ENCODE measurements around the gene ART4.

The ART4 gene, protein sequence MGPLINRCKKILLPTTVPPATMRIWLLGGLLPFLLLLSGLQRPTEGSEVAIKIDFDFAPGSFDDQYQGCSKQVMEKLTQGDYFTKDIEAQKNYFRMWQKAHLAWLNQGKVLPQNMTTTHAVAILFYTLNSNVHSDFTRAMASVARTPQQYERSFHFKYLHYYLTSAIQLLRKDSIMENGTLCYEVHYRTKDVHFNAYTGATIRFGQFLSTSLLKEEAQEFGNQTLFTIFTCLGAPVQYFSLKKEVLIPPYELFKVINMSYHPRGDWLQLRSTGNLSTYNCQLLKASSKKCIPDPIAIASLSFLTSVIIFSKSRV

DNA sequence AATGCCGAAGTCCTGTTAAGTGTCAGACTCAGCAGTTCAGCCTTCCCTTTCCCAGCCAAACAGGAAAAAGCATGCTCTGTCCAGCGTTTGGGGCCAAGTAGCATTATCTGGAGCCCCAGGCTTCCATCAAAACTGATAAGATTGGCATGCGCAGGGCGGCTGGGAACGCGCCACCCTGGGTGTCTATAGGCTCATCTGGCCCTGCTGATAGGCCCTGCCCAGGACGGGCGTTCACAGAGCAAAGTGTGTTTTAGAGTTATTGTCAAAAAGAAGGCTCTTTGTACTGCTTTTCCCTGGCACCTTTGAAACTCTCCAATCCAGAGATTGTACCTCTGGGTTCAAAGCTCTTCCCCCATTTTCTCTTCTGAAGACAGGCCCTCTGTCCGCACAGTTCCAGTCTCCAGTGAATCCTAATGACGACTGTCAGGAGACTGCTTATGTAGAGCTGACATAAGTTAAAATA, at the start of gene ART4:
Gene ART4 (minus strand): TSS at position 102 of the 463 bp plus-strand sequence. CDS start 413 bp downstream, outside the sequence.
- no peak for DNase-seq

DNA sequence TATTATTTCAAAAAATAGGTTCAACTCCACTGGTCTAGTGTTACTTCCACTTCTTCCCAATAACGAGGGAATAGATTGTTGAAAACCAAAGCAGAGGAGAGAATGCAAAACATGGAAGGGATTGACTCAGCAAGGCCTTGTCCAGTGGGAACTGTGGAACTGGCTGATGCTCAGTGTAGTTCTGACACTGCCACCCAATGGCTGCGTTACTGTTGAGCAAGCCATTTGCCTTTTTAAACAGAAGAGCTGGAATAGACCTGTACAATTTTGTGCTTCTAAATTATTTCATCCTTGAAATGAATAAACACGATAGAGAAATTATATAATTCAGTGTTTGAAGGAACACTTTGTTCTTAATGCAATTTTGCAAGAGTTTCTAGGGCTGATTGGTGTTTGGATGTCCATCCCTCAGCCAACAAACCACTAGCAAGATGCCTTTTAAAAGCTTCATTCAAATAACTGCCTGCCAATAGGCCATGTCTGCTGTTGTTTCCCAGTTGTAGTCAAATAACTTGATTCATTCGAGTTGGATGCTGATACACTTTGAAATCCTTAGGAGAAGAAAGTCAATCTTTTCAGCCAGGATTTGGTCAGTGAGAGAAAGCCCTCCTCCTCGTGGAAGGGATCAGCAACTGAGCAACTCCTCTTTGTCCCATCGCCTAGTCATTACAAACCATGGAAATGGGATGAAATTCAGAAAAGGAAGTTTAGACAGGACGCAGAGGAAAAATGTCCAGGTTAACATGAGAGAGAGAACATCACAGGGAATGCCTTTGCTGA, 49.6 kb upstream of the ART4 start:
- no peak for DNase-seq

DNA sequence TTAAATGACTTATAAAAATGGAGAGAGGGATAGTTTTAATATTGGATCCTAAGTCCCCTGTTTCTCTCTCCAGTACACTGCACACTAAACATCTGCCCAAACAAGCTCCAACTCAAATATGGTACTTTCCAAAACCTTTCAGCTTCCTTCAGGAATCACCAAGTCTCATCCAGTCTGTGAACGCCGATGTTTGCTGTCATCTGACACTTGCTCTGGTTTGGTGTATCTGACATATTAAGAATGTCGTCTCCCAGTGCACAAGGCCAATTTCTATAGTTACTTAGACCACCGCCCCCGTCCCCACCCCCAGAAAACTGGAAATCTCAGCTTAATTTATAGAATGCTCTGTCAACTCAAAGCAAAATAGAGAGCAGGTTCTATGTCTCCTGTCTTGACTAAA, 47.4 kb upstream of the ART4 start:
- DNase-seq: no peak

DNA sequence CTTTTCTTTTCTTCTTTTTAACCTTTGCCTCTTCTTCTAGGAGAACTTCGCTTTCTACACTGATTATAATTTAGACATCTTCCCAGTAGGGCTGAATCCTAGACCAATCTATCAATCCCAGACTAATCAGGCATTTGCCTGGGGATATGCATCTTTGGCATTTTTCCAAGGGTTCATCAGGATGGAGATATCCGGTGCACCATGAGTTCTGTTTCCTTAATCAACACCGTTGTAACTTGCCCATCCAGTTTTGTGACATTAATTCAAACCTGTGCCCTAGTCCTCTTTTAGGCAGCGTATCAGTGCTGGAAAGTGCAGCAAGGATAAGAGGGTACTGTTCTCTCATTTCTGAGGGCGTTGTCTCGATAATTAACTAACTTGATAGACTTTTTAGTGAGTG, 42.9 kb upstream of the ART4 start:
- DNase-seq: no peak

DNA sequence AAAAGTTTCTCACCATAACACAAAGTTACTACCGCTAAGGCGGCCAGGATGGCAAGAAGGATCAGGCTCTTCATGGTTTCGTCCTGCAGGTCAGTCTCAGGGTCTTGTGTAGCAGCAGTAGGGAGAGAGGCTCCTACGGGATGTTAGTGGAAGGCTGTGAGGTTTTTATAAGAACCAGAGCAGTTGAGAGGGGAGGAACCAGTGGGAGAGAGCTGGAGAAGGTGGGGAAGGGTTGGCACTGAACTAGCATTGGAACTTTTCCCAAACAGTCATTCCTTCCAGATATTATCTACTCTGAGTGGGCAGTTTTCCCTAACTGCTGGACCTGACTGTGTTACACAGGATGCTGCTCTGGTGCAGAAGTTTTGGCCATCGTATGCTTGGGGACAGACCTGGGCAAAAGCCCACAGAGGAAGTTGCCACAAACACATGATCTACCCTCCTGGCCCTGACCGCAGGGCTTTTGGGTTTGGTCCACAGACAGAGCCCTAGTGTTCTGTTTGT, 42.4 kb upstream of the ART4 start, which contains the start of gene MGP:
Gene MGP (minus strand): TSS at position 137 of the 504 bp plus-strand sequence. CDS start 63 bp downstream, at position 74.
- DNase-seq: no peak

DNA sequence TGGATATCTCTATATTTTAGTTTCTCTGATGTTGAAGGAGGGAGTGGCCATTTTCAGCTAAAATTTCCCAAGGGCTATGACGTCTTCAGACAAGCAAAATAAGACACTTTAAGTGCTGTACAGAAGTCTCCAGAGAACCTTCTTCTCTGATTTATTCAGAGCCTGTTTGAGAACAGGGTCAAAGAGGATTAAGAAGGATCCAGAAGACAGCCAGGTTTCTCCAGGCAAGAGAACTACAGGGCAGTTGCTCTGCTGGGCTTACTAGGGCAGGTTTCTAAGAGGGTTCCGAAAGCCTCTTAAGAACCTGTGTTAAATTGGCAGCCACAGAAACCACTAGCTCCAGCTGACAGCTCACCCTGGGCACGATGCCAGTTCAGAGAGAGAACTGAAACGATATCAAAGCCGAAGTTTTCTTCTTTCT, 41.1 kb upstream of the ART4 start:
- DNase-seq: no peak

DNA sequence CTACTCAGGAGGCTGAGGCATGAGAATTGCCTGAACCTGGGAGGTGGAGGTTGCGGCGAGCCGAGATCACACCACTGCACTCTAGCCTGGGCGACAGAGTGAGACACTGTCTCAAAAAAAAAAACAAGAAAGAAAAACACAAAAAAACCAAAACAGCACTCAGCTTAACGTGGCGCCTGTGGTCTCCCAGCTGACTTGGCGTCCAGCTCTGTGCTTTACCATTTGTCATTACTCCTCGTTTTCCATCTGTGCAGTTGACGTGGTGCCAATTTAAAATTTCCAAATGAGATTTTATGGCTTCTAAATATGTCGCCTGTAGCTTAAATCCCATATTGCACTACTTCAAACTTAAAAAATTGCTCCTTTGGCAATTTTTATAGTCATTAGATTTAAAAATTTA, 40.4 kb upstream of the ART4 start:
- no peak for DNase-seq

DNA sequence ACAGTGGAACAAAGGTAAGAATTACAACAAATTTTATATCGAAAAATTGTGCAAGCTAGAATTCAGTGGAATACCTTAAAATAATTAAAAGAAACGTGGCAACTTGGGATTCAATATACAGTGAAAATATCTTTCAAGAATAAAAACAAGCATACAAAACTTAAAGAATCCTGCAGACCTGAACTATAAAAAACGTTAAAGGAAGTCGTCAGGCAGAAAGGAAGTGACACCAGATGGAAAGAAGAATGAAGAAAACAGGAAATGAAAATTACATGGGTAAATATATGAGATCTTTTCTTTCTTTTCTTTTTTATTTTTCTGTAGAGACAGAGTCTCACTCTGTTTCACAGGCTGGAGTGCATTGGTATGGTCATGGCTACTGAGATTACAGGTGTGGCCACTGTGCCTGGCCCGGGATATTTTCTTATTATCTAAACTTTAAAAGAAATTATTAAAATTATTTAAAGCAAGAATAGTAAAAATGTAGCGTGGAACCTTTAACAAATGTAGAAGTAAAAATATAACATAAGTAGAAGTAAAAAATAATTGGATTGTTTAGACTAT, 37.6 kb upstream of the ART4 start:
- no peak for DNase-seq

DNA sequence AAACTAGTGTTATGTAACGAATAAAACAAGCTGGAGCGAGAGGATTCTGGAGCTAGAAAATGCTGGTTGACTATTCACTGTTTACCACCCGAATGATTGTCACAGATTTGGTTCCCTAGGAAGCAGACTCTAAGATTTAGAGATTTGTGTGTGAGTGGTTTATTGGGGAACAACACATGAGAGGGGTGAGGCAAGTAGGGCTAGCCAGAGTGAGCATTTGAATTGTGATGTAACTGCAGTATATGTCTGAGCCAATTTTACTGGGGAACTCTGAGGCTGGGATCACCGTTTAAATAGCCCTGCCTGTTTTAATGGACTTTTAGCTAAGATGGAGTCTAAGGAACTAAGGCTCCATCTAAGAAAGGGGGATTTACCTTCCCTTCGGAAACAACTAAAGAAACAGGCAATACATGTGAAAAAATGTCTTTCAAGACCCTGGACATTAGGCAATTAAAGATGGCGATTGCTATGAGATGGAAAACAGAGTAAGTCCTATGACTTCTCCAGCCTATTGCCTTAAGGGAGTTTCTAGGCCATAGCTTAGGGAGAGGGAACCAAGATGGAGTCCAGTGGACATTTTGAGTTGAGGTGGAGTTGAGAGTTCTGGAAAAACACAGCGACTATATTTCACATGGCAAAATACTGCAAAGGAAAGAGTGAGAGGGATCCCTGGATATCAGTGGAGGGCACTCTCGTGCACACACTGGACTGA, 36.1 kb upstream of the ART4 start:
- DNase-seq: no peak

DNA sequence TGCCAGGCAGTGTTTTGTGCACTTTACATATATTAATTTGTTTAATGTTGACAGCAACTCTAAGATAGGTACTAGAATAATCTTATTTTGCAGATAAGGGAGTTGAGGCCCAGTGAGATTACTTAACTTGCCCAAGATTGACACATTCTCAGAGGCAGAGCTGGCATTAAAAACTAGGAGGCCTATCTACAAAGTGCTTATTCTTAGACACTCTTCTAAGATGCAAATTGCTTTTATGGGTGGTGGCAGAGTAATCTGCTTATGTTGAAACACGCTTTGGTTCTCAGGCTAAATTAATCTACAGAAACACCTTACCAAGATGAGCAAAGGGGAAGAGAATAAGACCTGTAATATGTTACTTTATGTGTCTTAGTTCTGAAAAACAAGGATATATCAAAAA, 35.2 kb upstream of the ART4 start:
- DNase-seq: no peak

DNA sequence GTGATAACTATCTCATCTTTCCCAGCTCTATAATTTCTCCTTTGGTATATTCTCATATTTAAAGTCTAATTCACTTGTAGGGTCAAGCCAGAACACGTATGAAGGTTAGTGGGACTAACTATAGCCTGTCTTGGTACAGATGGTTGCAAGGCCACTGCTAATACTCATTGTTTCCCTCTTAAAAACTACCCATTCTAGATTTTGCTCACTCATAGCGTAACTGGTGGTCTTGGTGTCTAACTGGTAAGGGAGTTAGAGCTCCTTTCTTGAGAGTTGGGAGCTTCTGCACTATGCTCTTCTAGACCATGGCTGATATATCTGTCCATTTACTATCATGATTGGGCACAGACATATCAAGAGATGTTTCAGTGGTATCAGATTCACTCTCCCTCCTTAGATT, 33.5 kb upstream of the ART4 start:
- DNase-seq: no peak

DNA sequence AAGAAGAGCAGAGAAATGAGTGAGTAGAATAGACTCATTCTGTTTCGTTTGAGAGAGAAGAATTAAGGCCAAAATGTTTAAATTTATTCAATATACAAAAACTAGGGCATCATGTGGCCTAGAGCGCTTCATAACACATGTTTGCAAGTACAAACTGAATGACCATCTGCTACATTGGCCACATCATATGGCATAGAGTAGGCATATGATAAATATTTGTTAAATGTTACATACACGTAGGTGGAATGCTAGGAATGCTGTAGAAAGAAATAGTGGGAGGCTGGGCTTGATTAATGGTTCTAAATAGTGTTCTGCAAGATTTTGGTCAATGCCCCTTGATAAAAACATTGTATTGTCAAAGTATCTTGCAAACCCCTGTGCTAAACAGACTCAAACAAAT, 31.6 kb upstream of the ART4 start:
- DNase-seq: no peak

DNA sequence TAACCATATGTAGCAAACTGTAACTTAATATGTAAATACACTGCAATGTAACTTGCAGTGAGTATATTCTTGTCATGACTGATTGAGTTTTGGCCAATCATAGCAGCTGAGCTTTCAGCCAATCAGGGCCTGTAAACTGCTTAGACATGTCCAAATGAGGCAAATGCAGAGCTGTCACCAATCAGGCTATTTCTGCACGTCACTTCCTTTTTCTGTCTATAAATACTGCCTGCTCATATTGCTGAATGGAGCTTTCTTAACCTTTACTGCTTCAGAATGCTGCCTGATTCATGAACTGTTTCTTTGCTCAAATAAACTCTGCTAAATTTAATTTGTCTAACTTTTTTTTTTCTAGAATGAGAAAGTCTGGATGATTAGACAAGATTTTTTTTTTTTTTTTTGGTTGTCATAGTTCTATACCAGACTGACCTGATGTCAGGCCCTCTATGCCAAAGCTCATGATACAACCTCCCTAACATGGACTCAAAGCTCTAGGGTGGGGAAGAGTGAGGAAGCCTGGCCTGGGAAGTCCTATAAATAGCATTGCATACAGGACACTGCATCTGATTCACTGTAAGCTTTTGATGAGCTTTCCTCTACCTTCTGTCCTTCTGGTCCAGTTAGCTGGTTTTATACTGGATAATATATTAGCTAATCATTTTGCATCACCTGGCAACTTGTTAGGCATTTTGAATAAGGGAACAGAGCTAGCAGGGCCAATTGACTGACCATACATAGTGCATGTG, 30.3 kb upstream of the ART4 start:
- DNase-seq: no peak

DNA sequence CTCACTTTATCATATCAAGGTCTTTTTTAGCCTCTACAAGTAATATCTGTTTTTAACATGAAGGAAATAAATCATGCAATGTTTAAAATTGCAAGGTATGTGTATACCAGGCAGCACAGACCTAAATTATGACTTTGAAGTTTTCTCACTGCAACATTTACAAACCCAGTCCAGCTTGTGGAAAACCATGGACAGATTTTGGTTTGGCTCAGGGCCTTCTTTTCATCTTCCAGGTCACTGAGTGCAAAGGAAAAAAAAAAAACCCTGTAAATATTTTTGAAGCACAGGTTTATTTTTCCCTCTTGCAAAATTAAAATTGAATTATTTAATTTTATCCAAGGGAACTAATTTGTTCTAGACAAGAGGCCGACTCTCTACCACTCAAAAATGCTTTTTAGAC, 28.6 kb upstream of the ART4 start:
- no peak for DNase-seq

DNA sequence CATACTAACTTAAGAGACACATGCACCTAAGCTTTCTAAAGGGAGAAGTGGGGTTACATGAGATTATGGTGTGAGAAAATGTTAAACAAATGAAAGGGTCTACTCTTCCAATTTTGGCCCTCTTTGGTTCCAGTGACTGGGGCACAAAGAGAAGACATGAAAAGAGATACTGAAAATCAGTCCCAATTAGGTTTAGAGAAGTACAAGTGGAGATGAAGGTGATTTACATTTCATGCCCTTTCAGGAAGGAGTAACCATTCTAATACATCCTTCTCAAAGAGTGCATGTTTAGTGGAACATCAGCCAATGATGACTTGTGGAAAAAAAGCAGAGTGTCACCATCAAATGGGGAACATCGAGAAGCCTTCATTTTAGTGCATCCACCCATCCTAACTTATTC, 27.9 kb upstream of the ART4 start:
- DNase-seq: no peak

DNA sequence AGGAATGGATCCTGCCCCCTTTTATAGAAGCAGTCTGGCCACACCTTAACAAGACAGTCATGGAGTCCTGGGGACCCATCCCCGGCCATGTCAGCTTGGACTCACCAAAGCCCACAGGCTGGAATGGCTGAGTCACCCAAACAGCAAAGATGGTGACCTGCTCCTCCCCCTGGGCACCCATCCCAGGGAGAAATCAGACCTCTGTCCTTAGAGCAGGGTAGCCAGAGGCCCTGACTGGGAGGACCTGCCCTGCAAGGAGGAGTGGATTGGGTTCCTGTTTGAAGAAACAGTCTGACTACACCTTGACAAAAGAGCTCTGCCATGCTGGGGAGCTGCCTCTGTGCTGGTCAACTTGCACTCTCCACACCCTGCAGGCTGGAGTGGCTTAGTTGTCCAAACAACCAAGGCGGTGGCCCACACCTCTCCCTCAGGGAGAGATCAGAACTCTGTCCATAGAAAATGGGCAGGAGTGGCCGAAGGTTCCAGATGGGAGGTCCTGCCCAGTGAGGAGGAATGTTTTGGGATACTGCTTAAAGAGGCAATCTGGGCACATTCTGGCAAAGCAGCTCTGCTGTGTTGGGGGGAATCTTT, 25.7 kb upstream of the ART4 start:
- no peak for DNase-seq

DNA sequence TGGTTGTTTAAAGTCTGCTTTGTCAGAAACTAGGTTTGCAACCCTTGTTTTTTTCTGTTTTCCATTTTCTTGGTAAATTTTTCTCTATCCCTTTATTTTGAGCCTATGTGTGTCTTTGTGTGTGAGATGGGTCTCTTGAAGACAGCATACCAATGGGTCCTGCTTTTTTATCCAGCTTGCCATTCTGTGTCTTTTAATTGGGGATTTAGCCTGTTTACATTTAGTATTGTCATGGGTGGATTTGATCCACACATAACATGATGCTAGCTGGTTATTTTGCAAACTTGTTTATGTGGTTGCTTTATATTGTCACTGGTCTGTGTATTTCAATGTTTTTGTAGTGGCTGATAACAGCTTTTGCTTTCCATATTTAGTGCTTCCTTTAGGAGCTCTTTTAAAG, 17.2 kb upstream of the ART4 start:
- no peak for DNase-seq

DNA sequence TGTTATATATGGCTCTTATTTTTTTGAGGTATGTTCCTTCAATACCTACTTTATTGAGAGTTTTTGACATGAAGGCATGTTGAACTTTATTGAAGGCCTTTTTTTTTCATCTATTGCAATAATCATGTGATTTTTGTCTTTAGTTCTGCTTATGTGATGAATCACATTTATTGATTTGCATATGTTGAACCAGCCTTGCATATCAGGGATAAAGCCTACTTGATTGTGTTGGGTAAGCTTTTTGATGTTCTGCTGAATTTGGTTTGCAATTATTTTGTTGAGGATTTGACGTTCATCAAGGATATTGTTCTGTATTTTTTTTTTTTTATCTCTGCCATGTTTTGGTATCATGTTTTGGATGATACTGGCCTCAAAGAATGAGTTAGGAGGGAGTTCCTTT, 15.2 kb upstream of the ART4 start:
- no peak for DNase-seq

DNA sequence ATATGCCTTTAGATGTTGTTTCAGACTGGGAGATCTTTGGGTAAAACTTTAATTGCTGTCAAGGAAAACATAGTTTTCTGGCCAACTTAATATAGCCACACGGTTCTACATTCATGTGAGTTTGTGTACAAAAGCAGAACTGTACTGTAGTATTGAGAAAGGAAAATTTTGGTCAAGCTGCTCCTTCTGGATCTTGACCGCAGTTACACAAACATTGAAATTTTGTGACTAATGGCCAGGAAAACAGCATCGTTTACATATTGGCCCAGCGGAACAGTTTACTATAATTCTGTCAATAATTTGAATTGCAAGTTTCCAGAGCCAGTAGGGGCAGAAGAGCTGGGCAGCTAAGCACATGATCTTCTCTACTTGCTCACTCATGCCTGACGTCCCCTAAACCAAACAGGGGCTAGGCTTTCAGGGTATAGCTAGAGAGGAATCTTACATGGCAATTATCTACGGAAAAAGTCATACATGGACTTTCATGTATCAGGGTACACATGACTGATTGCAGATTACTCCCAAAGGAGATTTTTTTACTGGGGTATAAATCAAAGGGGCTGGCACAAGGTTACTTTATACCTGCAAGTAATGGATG, 11.4 kb upstream of the ART4 start:
- no peak for DNase-seq

DNA sequence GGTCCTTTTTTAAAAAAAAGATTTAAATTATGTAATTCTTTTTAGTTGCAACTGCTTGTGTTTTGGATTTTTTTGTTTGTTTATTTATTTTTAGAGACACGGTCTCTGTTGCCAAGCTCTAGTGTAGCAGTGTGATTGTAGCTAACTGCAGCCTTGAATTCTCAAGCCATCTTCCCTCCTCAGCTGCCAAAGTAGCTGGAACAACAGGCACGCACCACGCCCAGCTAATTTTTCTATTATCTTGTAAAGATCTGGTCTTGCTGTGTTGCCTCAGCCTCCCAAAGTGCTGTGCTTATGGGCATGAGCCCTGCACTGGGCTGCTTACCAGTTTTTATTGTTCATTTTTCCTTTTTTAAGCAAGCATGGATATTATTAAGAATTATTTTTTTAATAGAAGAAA, 10.6 kb upstream of the ART4 start:
- DNase-seq: no peak

DNA sequence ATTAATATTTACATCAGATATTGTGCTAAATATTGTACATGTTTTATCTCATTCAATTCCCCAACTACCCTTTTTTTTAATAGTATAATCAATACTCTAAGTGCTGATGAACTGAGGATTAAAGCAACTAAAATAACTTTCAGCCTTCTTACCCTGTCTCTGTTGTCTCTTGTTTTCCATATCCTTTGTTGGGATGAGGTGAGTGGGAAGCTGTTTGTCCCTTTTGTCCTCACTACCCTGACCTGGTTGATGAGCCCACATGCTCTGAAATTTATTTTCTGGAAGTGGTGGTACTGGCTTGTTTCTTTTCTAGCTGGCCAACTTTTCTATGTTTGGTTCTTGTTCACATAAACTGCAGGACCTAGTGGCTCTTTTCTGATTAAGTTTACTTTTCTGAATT, 9.6 kb upstream of the ART4 start:
- no peak for DNase-seq

All from SHP77 (cell line).